ENCODE data around the gene DNAH1. TPM values are rescaled to one million over a fixed set of nuclear protein-coding genes. Genes with fewer than 3 reads are reported as not detected.
A peak's percentile ranks its signal among the peaks of the same experiment; 100 is the strongest.

The DNAH1 gene
- total RNA-seq, 4 donors from 2014 or later: 19.3 to 103 (median 64.2) TPM

- Histone ChIP-seq H3K36me3 (peaks cover 0 to 73% (median 0%) of the 10 kb centered on the region in 3 donors), H3K4me1 (peaks cover 0 to 8% (median 0%) of the 10 kb centered on the region in 4 donors), H3K27ac (no peak overlapping the region), H3K9me3 (no peaks in the 10 kb centered on the region), H3K4me3 (no peak overlapping the region), H3K27me3 (no peaks in the 10 kb centered on the region)
- TF ChIP-seq POLR2A (IDR thresholded peaks at IDR 0.05) (no peak), CTCF (IDR thresholded peaks at IDR 0.05) (no peak)
- DNase-seq: peak in 1 of 3 donors; percentile 31
Measured at GRCh38 chr3:52402101-52402521, 86.0 kb downstream of the DNAH1 start.

- no peak overlapping the region for H3K4me3 ChIP-seq
- H3K4me1 ChIP-seq: peaks cover 0 to 15% (median 0%) of the 10 kb centered on the region in 4 donors
- H3K9me3 ChIP-seq: no peaks in the 10 kb centered on the region
- DNase-seq: peak in 2 of 3 donors; percentile 21 to 42
- H3K36me3 ChIP-seq: peaks cover 0 to 80% (median 0%) of the 10 kb centered on the region in 3 donors
- TF ChIP-seq CTCF (IDR thresholded peaks at IDR 0.05): no peak
- H3K27me3 ChIP-seq: no peaks in the 10 kb centered on the region
- H3K27ac ChIP-seq: no peak overlapping the region
Measured at GRCh38 chr3:52402706-52403270, 86.7 kb downstream of the DNAH1 start.

- Histone ChIP-seq H3K36me3 (peaks cover 0 to 82% (median 0%) of the 10 kb centered on the region in 3 donors), H3K9me3 (no peaks in the 10 kb centered on the region), H3K27ac (no peak overlapping the region), H3K27me3 (no peaks in the 10 kb centered on the region), H3K4me3 (no peak overlapping the region), H3K4me1 (peaks cover 0 to 21% (median 0%) of the 10 kb centered on the region in 4 donors)
- TF ChIP-seq POLR2A (IDR thresholded peaks at IDR 0.05) (no peak), CTCF (IDR thresholded peaks at IDR 0.05) (no peak)
- DNase-seq: peak in 2 of 3 donors; percentile 29 to 33
Measured at GRCh38 chr3:52403271-52403841, 87.2 kb downstream of the DNAH1 start.

GRCh38 chr3:52403955-52404354 lies 87.8 kb downstream of the DNAH1 start:
- Histone ChIP-seq H3K27ac (no peak overlapping the region), H3K4me3 (no peak overlapping the region), H3K9me3 (no peaks in the 10 kb centered on the region)

GRCh38 chr3:52404391-52404790 lies 88.3 kb downstream of the DNAH1 start:
- TF ChIP-seq CTCF (IDR thresholded peaks at IDR 0.05) (no peak), POLR2A (IDR thresholded peaks at IDR 0.05) (no peak)
- H3K36me3 ChIP-seq: peaks cover 0 to 82% (median 0%) of the 10 kb centered on the region in 3 donors
- peaks cover 3 to 31% (median 8%) of the 10 kb centered on the region in 4 donors for H3K4me1 ChIP-seq

More at GRCh38 chr3:52403955-52404354, 87.8 kb downstream of the DNAH1 start:
- H3K27me3 ChIP-seq: no peaks in the 10 kb centered on the region
- no peak for TF ChIP-seq CTCF (IDR thresholded peaks at IDR 0.05)
- TF ChIP-seq POLR2A (IDR thresholded peaks at IDR 0.05): no peak
- peak in 2 of 3 donors; percentile 13 to 45 for DNase-seq
- peaks cover 2 to 27% (median 4%) of the 10 kb centered on the region in 4 donors for H3K4me1 ChIP-seq
- H3K36me3 ChIP-seq: peaks cover 0 to 82% (median 0%) of the 10 kb centered on the region in 3 donors

More at GRCh38 chr3:52404391-52404790, 88.3 kb downstream of the DNAH1 start:
- peak in 2 of 3 donors; percentile 13 to 39 for DNase-seq
- H3K27ac ChIP-seq: no peak overlapping the region
- H3K27me3 ChIP-seq: no peaks in the 10 kb centered on the region
- no peaks in the 10 kb centered on the region for H3K9me3 ChIP-seq
- H3K4me3 ChIP-seq: no peak overlapping the region

Data from Peyer's patch (tissue), 4 donors.